Germinal center (tissue), 1 donor: ENCODE data around the gene OR51G2.

Experiments
- DNase-seq: peaks from one replicate; pipeline ENCODE4 v3.0.0; 2012; ENCODE audit warnings: mixed read lengths, low spot score

Gene OR51G2

DNA sequence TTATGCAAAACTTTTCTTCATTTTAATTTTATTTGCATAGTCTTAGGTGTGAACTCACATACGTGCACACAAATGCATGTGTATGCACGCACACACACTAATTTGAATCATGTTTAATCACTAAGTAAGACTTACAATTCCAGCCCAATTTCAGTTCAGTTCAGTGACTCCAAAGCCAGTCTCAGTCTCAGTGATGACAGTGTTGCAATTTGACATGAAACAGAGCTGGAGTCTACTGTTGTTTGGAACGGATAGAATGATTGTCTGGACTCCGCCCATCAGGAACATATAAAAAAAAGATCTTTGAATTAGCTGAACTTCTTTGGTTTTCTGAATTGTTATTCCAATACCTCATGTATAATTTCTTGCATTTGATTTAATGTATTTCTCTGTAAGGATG, 55.3 kb downstream of the OR51G2 start:
- DNase-seq, result no peak
